Activated naive CD4-positive, alpha-beta T cell treated with anti-CD3 and anti-CD28 coated beads, Interleukin-2, amount 10 ng/mL, durations not matched to agents 7 days and 5 days (primary cell): Measurements from ENCODE around the gene MVB12B.
A peak's percentile ranks its signal among the peaks of the same experiment; 100 is the strongest.

Source experiments
- CTCF ChIA-PET: fragments of 350-600 bp; sonication (Branson Sonifier 250); formaldehyde crosslinking; loops from one replicate; lab custom pipeline; 2021; ENCODE audit warnings: antibody characterized with exemption; lab: Charles Lee
- DNase-seq: peaks from one replicate; pipeline ENCODE4 v3.0.0-alpha.2; 2020
- H3K27ac Mint-ChIP-seq: one replicate; pipeline ENCODE4 v1.8.0; 2021; ENCODE audit warnings: mild to moderate bottlenecking, moderate library complexity, mixed read lengths
- H3K27me3 Mint-ChIP-seq: one replicate; pipeline ENCODE4 v1.8.0; 2021; ENCODE audit warnings: mild to moderate bottlenecking, mixed read lengths
- H3K36me3 Mint-ChIP-seq: one replicate; pipeline ENCODE4 v1.8.0; 2021; ENCODE audit warnings: mixed read lengths
- H3K4me1 Mint-ChIP-seq: one replicate; pipeline ENCODE4 v1.8.0; 2021; ENCODE audit warnings: mixed read lengths
- H3K4me3 Mint-ChIP-seq: one replicate; pipeline ENCODE4 v1.8.0; 2021; ENCODE audit warnings: mild to moderate bottlenecking, moderate library complexity, mixed read lengths
- H3K9me3 Mint-ChIP-seq: one replicate; pipeline ENCODE4 v1.8.0; 2021; ENCODE audit warnings: mixed read lengths

Gene MVB12B

GRCh38 chr9:126397056-126397455 is 70.4 kb downstream of the MVB12B start:
- Mint-ChIP-seq H3K27me3 (peaks cover 44% of the 10 kb centered on the region), H3K4me3 (peak overlapping the region; percentile 31), H3K27ac (peak overlapping the region; percentile 81), H3K9me3 (no peaks in the 10 kb centered on the region), H3K36me3 (no peaks in the 10 kb centered on the region), H3K4me1 (peaks cover 53% of the 10 kb centered on the region)
- DNase-seq = peak; percentile 87
- CTCF ChIA-PET = interaction anchor here (0.8 to 5.3 kb wide), 10 partner anchors 11 to 985 kb away, joined by 3 to 50 read pairs (median 4); no protein-coding TSS in a partner anchor

GRCh38 chr9:126398403-126399058 is 71.9 kb downstream of the MVB12B start:
- H3K4me3 Mint-ChIP-seq = peak overlapping the region; percentile 7
- CTCF ChIA-PET = interaction anchor here (0.6 to 5.3 kb wide), 29 partner anchors 10 to 991 kb away, joined by 3 to 50 read pairs (median 5); partner anchors contain the start of gene MVB12B
- peak overlapping the region; percentile 46 for H3K27ac Mint-ChIP-seq
- DNase-seq = peak; percentile 77
- peaks cover 59% of the 10 kb centered on the region for H3K4me1 Mint-ChIP-seq
- H3K27me3 Mint-ChIP-seq = peaks cover 55% of the 10 kb centered on the region
- no peaks in the 10 kb centered on the region for H3K9me3 Mint-ChIP-seq
- no peaks in the 10 kb centered on the region for H3K36me3 Mint-ChIP-seq

- H3K27me3 Mint-ChIP-seq = peaks cover 56% of the 10 kb centered on the region
- H3K27ac Mint-ChIP-seq = no peak overlapping the region
- CTCF ChIA-PET = interaction anchor here (0.8 to 5.3 kb wide), 22 partner anchors 9 to 991 kb away, joined by 3 to 50 read pairs (median 5); partner anchors contain the start of gene MVB12B
- no peaks in the 10 kb centered on the region for H3K9me3 Mint-ChIP-seq
- H3K4me3 Mint-ChIP-seq = no peak overlapping the region
- peaks cover 60% of the 10 kb centered on the region for H3K4me1 Mint-ChIP-seq
- DNase-seq = no peak
- no peaks in the 10 kb centered on the region for H3K36me3 Mint-ChIP-seq
Observed at GRCh38 chr9:126399251-126399650, 72.6 kb downstream of the MVB12B start.

- CTCF ChIA-PET = interaction anchor here (1.3 to 5.3 kb wide), 8 partner anchors 20 to 100 kb away, joined by 3 to 50 read pairs (median 8); partner anchors contain the start of gene MVB12B
- peaks cover 55% of the 10 kb centered on the region for H3K4me1 Mint-ChIP-seq
- peaks cover 60% of the 10 kb centered on the region for H3K27me3 Mint-ChIP-seq
- DNase-seq = no peak
- H3K9me3 Mint-ChIP-seq = no peaks in the 10 kb centered on the region
- H3K4me3 Mint-ChIP-seq = no peak overlapping the region
- no peak overlapping the region for H3K27ac Mint-ChIP-seq
- H3K36me3 Mint-ChIP-seq = no peaks in the 10 kb centered on the region
Observed at GRCh38 chr9:126399789-126400188, 73.2 kb downstream of the MVB12B start.

GRCh38 chr9:126400571-126400970 is 73.9 kb downstream of the MVB12B start:
- Mint-ChIP-seq H3K9me3 (no peaks in the 10 kb centered on the region), H3K27me3 (peaks cover 56% of the 10 kb centered on the region), H3K4me3 (no peak overlapping the region), H3K27ac (no peak overlapping the region), H3K36me3 (no peaks in the 10 kb centered on the region), H3K4me1 (peaks cover 48% of the 10 kb centered on the region)
- CTCF ChIA-PET = interaction anchor here (0.5 to 2.9 kb wide), 4 partner anchors 83 to 1092 kb away, joined by 3 to 24 read pairs (median 4); no protein-coding TSS in a partner anchor
- DNase-seq = no peak

GRCh38 chr9:126401107-126401506 is 74.5 kb downstream of the MVB12B start:
- Mint-ChIP-seq H3K27ac (no peak overlapping the region), H3K4me1 (peaks cover 43% of the 10 kb centered on the region)
- CTCF ChIA-PET = interaction anchor here (0.5 to 1.0 kb wide), 2 partner anchors 99 to 1093 kb away, joined by 3 read pairs; no protein-coding TSS in a partner anchor

GRCh38 chr9:126401581-126401980 is 75.0 kb downstream of the MVB12B start:
- CTCF ChIA-PET = interaction anchor here (1.2 to 1.3 kb wide), 2 partner anchors 18 to 90 kb away, joined by 3 read pairs; no protein-coding TSS in a partner anchor
- no peak for DNase-seq
- H3K27ac Mint-ChIP-seq = no peak overlapping the region
- no peaks in the 10 kb centered on the region for H3K9me3 Mint-ChIP-seq
- peaks cover 63% of the 10 kb centered on the region for H3K27me3 Mint-ChIP-seq
- H3K4me1 Mint-ChIP-seq = peaks cover 38% of the 10 kb centered on the region
- no peak overlapping the region for H3K4me3 Mint-ChIP-seq
- H3K36me3 Mint-ChIP-seq = no peaks in the 10 kb centered on the region

More at GRCh38 chr9:126401107-126401506, 74.5 kb downstream of the MVB12B start:
- DNase-seq = no peak
- H3K4me3 Mint-ChIP-seq = no peak overlapping the region
- no peaks in the 10 kb centered on the region for H3K9me3 Mint-ChIP-seq
- H3K36me3 Mint-ChIP-seq = no peaks in the 10 kb centered on the region
- H3K27me3 Mint-ChIP-seq = peaks cover 60% of the 10 kb centered on the region

- peaks cover 63% of the 10 kb centered on the region for H3K27me3 Mint-ChIP-seq
- no peaks in the 10 kb centered on the region for H3K9me3 Mint-ChIP-seq
- H3K4me1 Mint-ChIP-seq = peaks cover 21% of the 10 kb centered on the region
- H3K36me3 Mint-ChIP-seq = no peaks in the 10 kb centered on the region
- H3K4me3 Mint-ChIP-seq = no peak overlapping the region
- DNase-seq = no peak
- no peak overlapping the region for H3K27ac Mint-ChIP-seq
- CTCF ChIA-PET = no interaction called here
Observed at GRCh38 chr9:126403397-126403796, 76.8 kb downstream of the MVB12B start.

GRCh38 chr9:126404459-126404858 is 77.8 kb downstream of the MVB12B start:
- no peak overlapping the region for H3K4me3 Mint-ChIP-seq
- no peak overlapping the region for H3K27ac Mint-ChIP-seq
- H3K27me3 Mint-ChIP-seq = peaks cover 53% of the 10 kb centered on the region
- no peaks in the 10 kb centered on the region for H3K36me3 Mint-ChIP-seq
- H3K4me1 Mint-ChIP-seq = peaks cover 23% of the 10 kb centered on the region
- CTCF ChIA-PET = interaction anchor here (0.7 kb wide), 1 partner anchor 86 kb away, joined by 3 read pairs; no protein-coding TSS in a partner anchor
- no peaks in the 10 kb centered on the region for H3K9me3 Mint-ChIP-seq
- DNase-seq = no peak

- CTCF ChIA-PET = interaction anchor here (1.2 kb wide), 1 partner anchor 85 kb away, joined by 3 read pairs; no protein-coding TSS in a partner anchor
- Mint-ChIP-seq H3K4me3 (no peak overlapping the region), H3K36me3 (no peaks in the 10 kb centered on the region), H3K27me3 (peaks cover 36% of the 10 kb centered on the region), H3K27ac (no peak overlapping the region), H3K9me3 (no peaks in the 10 kb centered on the region), H3K4me1 (peaks cover 40% of the 10 kb centered on the region)
- DNase-seq = no peak
Observed at GRCh38 chr9:126406075-126406667, 79.5 kb downstream of the MVB12B start.

- CTCF ChIA-PET = interaction anchor here (2.4 kb wide), 1 partner anchor 9 kb away, joined by 5 read pairs; no protein-coding TSS in a partner anchor
- no peak for DNase-seq
- H3K27ac Mint-ChIP-seq = no peak overlapping the region
- H3K4me3 Mint-ChIP-seq = no peak overlapping the region
- H3K36me3 Mint-ChIP-seq = peaks cover under 1% of the 10 kb centered on the region
- peaks cover 25% of the 10 kb centered on the region for H3K27me3 Mint-ChIP-seq
- no peaks in the 10 kb centered on the region for H3K9me3 Mint-ChIP-seq
- H3K4me1 Mint-ChIP-seq = peaks cover 48% of the 10 kb centered on the region
Observed at GRCh38 chr9:126407114-126407870, 80.7 kb downstream of the MVB12B start.

GRCh38 chr9:126408004-126408403 is 81.4 kb downstream of the MVB12B start:
- H3K36me3 Mint-ChIP-seq = peaks cover 1% of the 10 kb centered on the region
- no peak for DNase-seq
- H3K27me3 Mint-ChIP-seq = peaks cover 21% of the 10 kb centered on the region
- no peak overlapping the region for H3K27ac Mint-ChIP-seq
- CTCF ChIA-PET = interaction anchor here (2.4 kb wide), 1 partner anchor 9 kb away, joined by 5 read pairs; no protein-coding TSS in a partner anchor
- no peak overlapping the region for H3K4me3 Mint-ChIP-seq
- no peaks in the 10 kb centered on the region for H3K9me3 Mint-ChIP-seq
- H3K4me1 Mint-ChIP-seq = peaks cover 50% of the 10 kb centered on the region

GRCh38 chr9:126410229-126410628 is 83.6 kb downstream of the MVB12B start:
- CTCF ChIA-PET = no interaction called here
- Mint-ChIP-seq H3K4me1 (peaks cover 52% of the 10 kb centered on the region), H3K9me3 (no peaks in the 10 kb centered on the region), H3K36me3 (peaks cover 1% of the 10 kb centered on the region), H3K27me3 (peaks cover 11% of the 10 kb centered on the region), H3K4me3 (no peak overlapping the region), H3K27ac (peak overlapping the region; percentile 95)
- DNase-seq = no peak
